PFSK-1 (cell line): ENCODE measurements around the gene RBMS3.

Source experiments
- POLR2AphosphoS5 ChIP-seq: IDR thresholded peaks from 2 replicates; pipeline ENCODE4 v1.6.1; 2012; ENCODE audit warnings: low read depth, mild to moderate bottlenecking, control low read depth, low read length, moderate library complexity
- SIN3A ChIP-seq: IDR thresholded peaks from 2 replicates; pipeline ENCODE4 v1.6.1; 2012; ENCODE audit warnings: mild to moderate bottlenecking, low read length, moderate library complexity, borderline replicate concordance; ENCODE audit not compliant: insufficient read depth

GRCh38 chr3:29313981-29314726 lies 33.3 kb downstream of the RBMS3 start:
- TF ChIP-seq POLR2AphosphoS5 (no peak), SIN3A (no peak)
